ENCODE data around the gene SHPK. TPM values are rescaled to one million over a fixed set of nuclear protein-coding genes. Genes with fewer than 3 reads are reported as not detected.

SHPK gene, protein sequence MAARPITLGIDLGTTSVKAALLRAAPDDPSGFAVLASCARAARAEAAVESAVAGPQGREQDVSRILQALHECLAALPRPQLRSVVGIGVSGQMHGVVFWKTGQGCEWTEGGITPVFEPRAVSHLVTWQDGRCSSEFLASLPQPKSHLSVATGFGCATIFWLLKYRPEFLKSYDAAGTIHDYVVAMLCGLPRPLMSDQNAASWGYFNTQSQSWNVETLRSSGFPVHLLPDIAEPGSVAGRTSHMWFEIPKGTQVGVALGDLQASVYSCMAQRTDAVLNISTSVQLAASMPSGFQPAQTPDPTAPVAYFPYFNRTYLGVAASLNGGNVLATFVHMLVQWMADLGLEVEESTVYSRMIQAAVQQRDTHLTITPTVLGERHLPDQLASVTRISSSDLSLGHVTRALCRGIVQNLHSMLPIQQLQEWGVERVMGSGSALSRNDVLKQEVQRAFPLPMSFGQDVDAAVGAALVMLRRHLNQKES
- total RNA-seq, result 1 to 10 TPM; 9.0 to 9.6 TPM

DNA sequence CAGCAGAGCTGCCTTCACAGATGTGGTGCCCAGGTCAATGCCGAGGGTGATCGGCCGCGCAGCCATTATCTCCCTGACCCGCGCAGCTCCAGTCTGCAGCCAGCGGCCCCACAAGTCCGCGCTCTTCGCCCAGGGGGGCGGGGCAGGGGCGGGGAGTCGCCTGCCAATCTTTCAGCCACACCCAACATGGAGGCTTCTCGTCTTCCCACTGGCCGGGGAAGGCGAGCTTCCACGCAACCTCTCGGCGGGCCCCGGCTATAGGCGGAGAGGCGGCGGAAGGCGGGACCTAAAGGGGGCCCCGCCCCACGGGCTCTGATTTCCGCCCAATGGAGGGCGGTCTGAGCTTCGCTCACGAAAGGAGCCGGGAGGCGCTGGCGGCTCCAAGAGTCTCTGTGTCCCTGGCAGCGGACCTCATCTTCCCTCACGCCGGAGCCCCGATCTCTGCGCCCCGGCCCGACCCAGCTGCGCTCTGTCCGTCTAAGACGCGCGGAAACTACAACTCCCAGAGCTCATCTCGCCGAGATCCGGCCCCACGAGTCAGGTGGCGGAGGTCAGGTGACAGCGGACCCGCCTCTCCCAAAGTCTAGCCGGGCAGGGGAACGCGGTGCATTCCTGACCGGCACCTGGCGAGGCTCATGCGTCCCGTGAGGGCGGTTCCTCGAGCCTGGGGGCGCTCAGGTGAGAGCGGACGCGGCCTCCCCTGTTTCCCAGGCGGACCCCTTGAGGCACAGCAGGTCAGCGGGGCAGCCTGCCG is at the start of gene SHPK, which contains the start of gene CTNS:
SHPK (minus strand) TSS at position 97 of the 754 bp plus-strand sequence; CDS start at position 66, 31 bp downstream.
CTNS (plus strand) TSS at position 607 of the 754 bp plus-strand sequence. CDS start 3,447 bp downstream, outside the sequence.

DNA sequence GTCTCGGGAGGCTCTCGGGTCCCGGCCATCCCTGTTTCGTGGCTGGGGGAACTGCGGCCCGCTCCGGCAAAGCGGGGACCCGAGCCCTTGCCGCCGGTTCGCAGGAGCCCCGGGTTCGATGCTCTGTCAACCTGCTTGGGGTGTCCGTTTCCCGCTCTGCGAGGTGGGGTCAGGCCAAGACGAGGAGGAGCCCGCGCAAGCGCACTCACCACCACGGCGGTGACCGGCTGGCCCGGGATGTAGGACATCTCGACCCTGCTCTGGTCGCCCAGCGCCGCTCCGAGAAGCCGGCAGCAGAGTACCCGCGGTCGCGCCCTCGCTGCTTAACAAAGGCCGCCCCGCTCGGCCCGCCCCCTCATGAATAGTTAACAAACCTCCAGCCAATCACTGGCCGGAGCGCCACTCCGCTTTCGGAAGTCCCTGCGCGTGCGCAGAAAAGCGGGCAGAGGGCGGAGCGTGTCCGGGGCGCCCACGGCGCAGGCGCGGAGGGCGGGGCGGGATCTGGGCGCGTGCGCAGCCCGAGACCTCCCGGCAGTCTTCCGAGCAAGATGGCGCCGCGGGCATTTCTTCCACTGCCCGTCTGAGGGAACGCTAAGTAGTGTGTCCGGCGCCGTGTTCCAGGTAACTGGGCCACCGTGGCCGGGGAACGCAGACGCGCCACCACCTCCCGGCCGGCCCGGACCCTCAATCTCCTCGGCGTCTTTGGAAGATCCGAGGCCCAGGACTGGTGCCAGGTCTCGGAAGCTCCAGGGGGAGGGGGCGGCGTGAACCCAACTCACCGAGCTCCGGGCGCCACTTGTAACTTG is 32.4 kb upstream of the SHPK start, which contains the start of the genes EMC6 and TAX1BP3:
EMC6 (plus strand) TSS at position 534 of the 806 bp plus-strand sequence. CDS start 335 bp downstream, outside the sequence.
TAX1BP3 (minus strand) TSS at position 300 of the 806 bp plus-strand sequence; CDS start at position 248, 52 bp downstream.

Other genes starting within 250 kb of the SHPK start
- 1 to 10 TPM; 2.0 to 2.7 TPM for gene OR3A2, start 249.9 kb downstream of the SHPK start, total RNA-seq
- gene OR1E1, start 237.8 kb downstream of the SHPK start, total RNA-seq, result not detected
- gene OR3A3, start 224.9 kb downstream of the SHPK start, total RNA-seq, result not detected
- gene OR1E2, start 202.4 kb downstream of the SHPK start, total RNA-seq, result not detected
- not detected for gene SPATA22, start 164.4 kb downstream of the SHPK start, total RNA-seq
- not detected for gene ASPA, start 160.3 kb downstream of the SHPK start, total RNA-seq
- under 1 TPM in 1 of 2 experiments, not detected in 1; 0.05 TPM for gene TRPV3, start 78.4 kb downstream of the SHPK start, total RNA-seq
- gene TRPV1, start 26.8 kb downstream of the SHPK start, total RNA-seq, result 1 to 10 TPM; 4.0 TPM
- 10 to 100 TPM; 20.1 to 21.2 TPM for gene CTNS, start 510 bp upstream of the SHPK start, total RNA-seq
- 10 to 100 TPM; 16.6 to 16.7 TPM for gene TAX1BP3, start 32.3 kb upstream of the SHPK start, total RNA-seq
- 10 to 100 TPM; 31.9 to 32.6 TPM for gene EMC6, start 32.6 kb upstream of the SHPK start, total RNA-seq
- gene P2RX5, start 59.9 kb upstream of the SHPK start, total RNA-seq, result 10 to 100 TPM; 16.9 to 17.5 TPM
- gene HASPIN, start 87.7 kb upstream of the SHPK start, total RNA-seq, result 10 to 100 TPM; 19.0 to 21.0 TPM
- gene ITGAE, start 164.9 kb upstream of the SHPK start, total RNA-seq, result 10 to 100 TPM; 15.4 to 17.5 TPM
- 10 to 100 TPM; 39.4 to 45.9 TPM for gene NCBP3, start 210.0 kb upstream of the SHPK start, total RNA-seq

Data from activated naive CD4-positive, alpha-beta T cell treated with anti-CD3 and anti-CD28 coated beads, Interleukin-2, amount 10 ng/mL, durations not matched to agents 5 hours and 36 hours (primary cell).